DND-41 (cell line): ENCODE data around the gene PIK3R2.

Experiments used
- ATAC-seq: fragments of 200-7000 bp; cut with Tn5 transposase; 3 replicates; pipeline ENCODE4 v1.9.1; 2021; ENCODE audit warnings: low read depth; ENCODE audit not compliant: insufficient read depth
- DNase-seq: peaks from one replicate; pipeline ENCODE4 v3.0.0-alpha.2; 2020
- H2AFZ ChIP-seq: 2 replicates; pipeline ENCODE4 v1.6.0; 2012; ENCODE audit warnings: low read depth, low read length
- H3K27ac ChIP-seq: 2 replicates; pipeline ENCODE4 v1.5.1; 2012; ENCODE audit warnings: low read length, inconsistent platforms
- H3K27me3 ChIP-seq: fragments of 200-600 bp; sonication (generic); 2 replicates; pipeline ENCODE4 v1.6.0; 2012; ENCODE audit warnings: low read length, mild to moderate bottlenecking, inconsistent platforms; ENCODE audit not compliant: insufficient read depth, poor library complexity
- H3K36me3 ChIP-seq: 2 replicates; pipeline ENCODE4 v1.5.1; 2012; ENCODE audit warnings: low read length, inconsistent platforms; ENCODE audit not compliant: insufficient read depth
- H3K4me1 ChIP-seq: 2 replicates; pipeline ENCODE4 v1.5.1; 2012; ENCODE audit warnings: mild to moderate bottlenecking, low read length; ENCODE audit not compliant: insufficient read depth
- H3K4me2 ChIP-seq: 2 replicates; pipeline ENCODE4 v1.6.0; 2012; ENCODE audit warnings: mild to moderate bottlenecking, moderate library complexity, low read length, inconsistent platforms; ENCODE audit not compliant: insufficient read depth
- H3K4me3 ChIP-seq, 2 experiments: fragments of 200-600 bp in 1 of 2; shearing (Covaris generic) in 1 of 2; 2 replicates each; pipeline ENCODE4 v1.5.1; 2012 to 2016; ENCODE audit warnings: inconsistent platforms in 2 of 2, low read length in 2 of 2, mild to moderate bottlenecking in 2 of 2, low read depth in 1 of 2, moderate library complexity in 1 of 2
- H3K79me2 ChIP-seq: 2 replicates; pipeline ENCODE4 v1.6.0; 2012; ENCODE audit warnings: low read length, inconsistent platforms; ENCODE audit not compliant: insufficient read depth
- H3K9ac ChIP-seq: 2 replicates; pipeline ENCODE4 v1.6.0; 2012; ENCODE audit warnings: low read depth, mild to moderate bottlenecking, inconsistent platforms, low read length, moderate library complexity
- H3K9me3 ChIP-seq: 2 replicates; pipeline ENCODE4 v1.5.1; 2012; ENCODE audit warnings: low read length, moderate library complexity, mild to moderate bottlenecking, inconsistent platforms; ENCODE audit not compliant: insufficient read depth, severe bottlenecking
- H4K20me1 ChIP-seq: 2 replicates; pipeline ENCODE4 v1.6.0; 2012; ENCODE audit warnings: low read length; ENCODE audit not compliant: insufficient read depth
- CTCF ChIP-seq: IDR thresholded peaks from 2 replicates; pipeline ENCODE4 v1.5.1; 2012; ENCODE audit warnings: borderline replicate concordance, low read length, moderate library complexity, mild to moderate bottlenecking; ENCODE audit not compliant: poor library complexity, severe bottlenecking; ENCODE audit errors: extremely low read depth
- EZH2 ChIP-seq: IDR thresholded peaks from 3 replicates; pipeline ENCODE4 v1.6.1; 2012; ENCODE audit warnings: borderline replicate concordance, low read depth, mild to moderate bottlenecking, moderate library complexity, low read length, inconsistent platforms; ENCODE audit not compliant: severe bottlenecking

Gene PIK3R2

GRCh38 chr19:18202778-18203407 lies 49.9 kb downstream of the PIK3R2 start:
- H3K9ac ChIP-seq, result peak overlapping the region; percentile 58
- H3K4me1 ChIP-seq, result peaks cover 29% of the 10 kb centered on the region
- peak overlapping the region; percentile 95 for H3K4me2 ChIP-seq
- H3K79me2 ChIP-seq, result 0 out of 2 replicates have a peak, but pooled peaks cover 4% of the 10 kb centered on the region
- peaks cover 11% of the 10 kb centered on the region; the same call in 1 of the 2 replicates for H4K20me1 ChIP-seq
- no peaks in the 10 kb centered on the region for H3K9me3 ChIP-seq
- DNase-seq (no peak), ATAC-seq (no peak)
- H2AFZ ChIP-seq, result peak overlapping the region; percentile 84
- H3K36me3 ChIP-seq, result peaks cover 11% of the 10 kb centered on the region; the same call in 1 of the 2 replicates
- H3K27me3 ChIP-seq, result no peaks in the 10 kb centered on the region
- H3K4me3 ChIP-seq, result peak overlapping the region; percentile 26 to 80; a peak in 3 of 4 replicates
- H3K27ac ChIP-seq, result no peak overlapping the region; the same call in 1 of the 2 replicates
- TF ChIP-seq CTCF (peak; percentile 45), EZH2 (no peak)

- ATAC-seq, result peak; percentile 28
- TF ChIP-seq CTCF (no peak), EZH2 (no peak)
- Histone ChIP-seq H2AFZ (peak overlapping the region; percentile 84), H3K9ac (peak overlapping the region; percentile 58), H3K4me2 (peak overlapping the region; percentile 95), H3K79me2 (0 out of 2 replicates have a peak, but pooled peaks cover 4% of the 10 kb centered on the region), H3K27ac (peak overlapping the region; percentile 52), H4K20me1 (peaks cover 11% of the 10 kb centered on the region; the same call in 1 of the 2 replicates), H3K4me3 (peak overlapping the region; percentile 26 to 80; a peak in 3 of 4 replicates), H3K36me3 (peaks cover 6% of the 10 kb centered on the region; the same call in 1 of the 2 replicates), H3K27me3 (no peaks in the 10 kb centered on the region), H3K9me3 (no peaks in the 10 kb centered on the region), H3K4me1 (peaks cover 29% of the 10 kb centered on the region)
- peak; percentile 67 for DNase-seq
Observed at GRCh38 chr19:18203408-18203862, 50.5 kb downstream of the PIK3R2 start.

- Histone ChIP-seq H3K4me2 (peak within 1 kb of the TSS; percentile 95), H3K9me3 (no peaks in the 10 kb centered on the region), H3K27me3 (no peaks in the 10 kb centered on the region), H4K20me1 (peaks cover 11% of the 10 kb centered on the region; the same call in 1 of the 2 replicates), H3K4me3 (peak within 1 kb of the TSS; percentile 26 to 80), H3K27ac (peak within 1 kb of the TSS; percentile 74), H3K4me1 (peaks cover 29% of the 10 kb centered on the region), H3K9ac (peak within 1 kb of the TSS; percentile 58), H3K79me2 (0 out of 2 replicates have a peak, but pooled peaks cover 4% of the 10 kb centered on the region), H2AFZ (peak within 1 kb of the TSS; percentile 84), H3K36me3 (0 out of 2 replicates have a peak, but pooled peaks cover 4% of the 10 kb centered on the region)
- DNase-seq (peak; percentile 100), ATAC-seq (peak; percentile 91)
- TF ChIP-seq CTCF, result peak; percentile 7
- no peak for TF ChIP-seq EZH2
Observed at GRCh38 chr19:18203863-18204393, 51.0 kb downstream of the PIK3R2 start, which contains the start of gene RAB3A. Gene RAB3A (minus strand): TSS chr19:18204042. CDS start chr19:18202740, 1,302 bp downstream.
